Vagina (tissue), 2 donors: ENCODE data around the gene PAIP2B.

Source experiments
- CTCF ChIP-seq, 3 experiments: fragments of 450-650 bp in 2 of 3; fragments of 200-600 bp in 1 of 3; sonication (generic) in 1 of 3; IDR thresholded peaks; one replicate each; pipeline ENCODE4 v1.5.1; 2017 to 2019; ENCODE audit warnings: antibody characterized with exemption in 3 of 3, mild to moderate bottlenecking in 2 of 3, moderate library complexity in 2 of 3
- POLR2A ChIP-seq, 2 donors: fragments of 450-650 bp; IDR thresholded peaks; one replicate each; pipeline ENCODE4 v1.6.1; 2017; ENCODE audit warnings: antibody characterized with exemption in 2 of 2, mild to moderate bottlenecking in 2 of 2, moderate library complexity in 2 of 2
- POLR2AphosphoS5 ChIP-seq, 2 donors: sonication (generic); formaldehyde crosslinking; IDR thresholded peaks; one replicate each; pipeline ENCODE4 v1.9.0; 2017; ENCODE audit warnings: antibody characterized with exemption in 2 of 2, mild to moderate bottlenecking in 2 of 2, low read depth in 1 of 2; ENCODE audit not compliant: insufficient read depth in 1 of 2

- TF ChIP-seq CTCF (IDR thresholded peaks at IDR 0.05) (no peak), POLR2A (IDR thresholded peaks at IDR 0.05) (no peak), POLR2AphosphoS5 (IDR thresholded peaks at IDR 0.05; ENCODE audit: insufficient read depth in 1 of 2, low read depth in 1 of 2) (no peak)
These were observed 83.1 kb downstream of the PAIP2B start for GRCh38 chr2:71143782-71144181.
